Natural killer cell (primary cell): ENCODE results near the gene MFSD11. TPM values are rescaled to one million over a fixed set of nuclear protein-coding genes. Genes with fewer than 3 reads are reported as not detected.
A peak's percentile ranks its signal among the peaks of the same experiment; 100 is the strongest.

Source experiments
- ATAC-seq, 3 donors: fragments of 150-1000 bp in 2 of 3; fragments of 200-7000 bp in 1 of 3; cut with Tn5 transposase; 1 replicate in 1 of 3; 2 replicates in 2 of 3; pipeline ENCODE4 v1.10.0; 2021; ENCODE audit warnings: mild to moderate bottlenecking in 2 of 3, moderate library complexity in 2 of 3
- DNase-seq, 2 donors: peaks; one replicate each; pipeline versions ENCODE4 v3.0.0 to v3.0.0-alpha.2; 2013 to 2021; ENCODE audit warnings: mixed read lengths in 1 of 2
- H3K27ac ChIP-seq: one replicate; pipeline ENCODE4 v1.5.1; 2013; ENCODE audit warnings: mild to moderate bottlenecking, low read length
- H3K27me3 ChIP-seq: one replicate; pipeline ENCODE4 v1.6.1; 2013; ENCODE audit warnings: low read length; ENCODE audit not compliant: control insufficient read depth, insufficient read depth
- H3K36me3 ChIP-seq: one replicate; pipeline ENCODE4 v1.6.1; 2013; ENCODE audit warnings: low read length; ENCODE audit not compliant: control insufficient read depth, insufficient read depth
- H3K4me1 ChIP-seq: one replicate; pipeline ENCODE4 v1.6.1; 2013; ENCODE audit warnings: low read length; ENCODE audit not compliant: control insufficient read depth, insufficient read depth
- H3K4me3 ChIP-seq: one replicate; pipeline ENCODE4 v1.5.1; 2013; ENCODE audit warnings: low read length
- H3K9me3 ChIP-seq: one replicate; pipeline ENCODE4 v1.6.1; 2013; ENCODE audit warnings: low read length; ENCODE audit not compliant: control insufficient read depth, insufficient read depth
- H3K27ac Mint-ChIP-seq, 2 donors: one replicate each; pipeline ENCODE4 v1.8.0; 2022; ENCODE audit warnings: mild to moderate bottlenecking in 2 of 2, mixed read lengths in 2 of 2, moderate library complexity in 1 of 2
- H3K27me3 Mint-ChIP-seq, 2 donors: one replicate each; pipeline ENCODE4 v1.8.0; 2022; ENCODE audit warnings: low read depth in 2 of 2, mixed read lengths in 2 of 2
- H3K36me3 Mint-ChIP-seq: one replicate; pipeline ENCODE4 v1.8.0; 2022; ENCODE audit warnings: mixed read lengths
- H3K4me1 Mint-ChIP-seq, 2 donors: one replicate each; pipeline ENCODE4 v1.8.0; 2022; ENCODE audit warnings: mixed read lengths in 2 of 2
- H3K4me3 Mint-ChIP-seq: one replicate; pipeline ENCODE4 v1.8.0; 2022; ENCODE audit warnings: mild to moderate bottlenecking, moderate library complexity, mixed read lengths
- H3K9me3 Mint-ChIP-seq, 2 donors: one replicate each; pipeline ENCODE4 v1.8.0; 2022; ENCODE audit warnings: mixed read lengths in 2 of 2
- WGBS: methylation state at CpG from one replicate; pipeline ENCODE4 v1.1.7; 2013; ENCODE audit warnings: missing lambda C conversion rate; ENCODE audit not compliant: insufficient coverage; 5-methylcytosine and 5-hydroxymethylcytosine counted together
- intact Hi-C: fragments of 100-400 bp; cut with micrococcal nuclease; formaldehyde crosslinking; loops from one replicate; pipeline ENCODE4 v1.14.2; 2022
- total RNA-seq, 4 donors: library from RNA; stranded (reverse); fragments of 120-200 nt in 1 of 4; gene quantifications; one replicate each; pipeline versions ENCODE4 v1.2.3 to v1.2.4, GENCODE V29; 2013 to 2022
- TF ChIP-seq, protein P1 (sequence below): fragments of 200-600 bp; IDR thresholded peaks from one replicate; pipeline ENCODE4 v1.8.0; 2022; ENCODE audit warnings: antibody characterized with exemption

The MFSD11 gene
- total RNA-seq, 3 donors from 2014 or later (not counting 1 experiment from before 2014, with no cell fraction given), result 32.7 to 44.0 (median 33.9) TPM

- ATAC-seq, result peak; percentile 55 to 80 (median 62)
- no peak overlapping the region for H3K27ac Mint-ChIP-seq
- TF ChIP-seq, protein P1, sequence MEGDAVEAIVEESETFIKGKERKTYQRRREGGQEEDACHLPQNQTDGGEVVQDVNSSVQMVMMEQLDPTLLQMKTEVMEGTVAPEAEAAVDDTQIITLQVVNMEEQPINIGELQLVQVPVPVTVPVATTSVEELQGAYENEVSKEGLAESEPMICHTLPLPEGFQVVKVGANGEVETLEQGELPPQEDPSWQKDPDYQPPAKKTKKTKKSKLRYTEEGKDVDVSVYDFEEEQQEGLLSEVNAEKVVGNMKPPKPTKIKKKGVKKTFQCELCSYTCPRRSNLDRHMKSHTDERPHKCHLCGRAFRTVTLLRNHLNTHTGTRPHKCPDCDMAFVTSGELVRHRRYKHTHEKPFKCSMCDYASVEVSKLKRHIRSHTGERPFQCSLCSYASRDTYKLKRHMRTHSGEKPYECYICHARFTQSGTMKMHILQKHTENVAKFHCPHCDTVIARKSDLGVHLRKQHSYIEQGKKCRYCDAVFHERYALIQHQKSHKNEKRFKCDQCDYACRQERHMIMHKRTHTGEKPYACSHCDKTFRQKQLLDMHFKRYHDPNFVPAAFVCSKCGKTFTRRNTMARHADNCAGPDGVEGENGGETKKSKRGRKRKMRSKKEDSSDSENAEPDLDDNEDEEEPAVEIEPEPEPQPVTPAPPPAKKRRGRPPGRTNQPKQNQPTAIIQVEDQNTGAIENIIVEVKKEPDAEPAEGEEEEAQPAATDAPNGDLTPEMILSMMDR, result peak; percentile 35
Measured at GRCh38 chr17:76816590-76817135, 78.7 kb downstream of the MFSD11 start.

DNA sequence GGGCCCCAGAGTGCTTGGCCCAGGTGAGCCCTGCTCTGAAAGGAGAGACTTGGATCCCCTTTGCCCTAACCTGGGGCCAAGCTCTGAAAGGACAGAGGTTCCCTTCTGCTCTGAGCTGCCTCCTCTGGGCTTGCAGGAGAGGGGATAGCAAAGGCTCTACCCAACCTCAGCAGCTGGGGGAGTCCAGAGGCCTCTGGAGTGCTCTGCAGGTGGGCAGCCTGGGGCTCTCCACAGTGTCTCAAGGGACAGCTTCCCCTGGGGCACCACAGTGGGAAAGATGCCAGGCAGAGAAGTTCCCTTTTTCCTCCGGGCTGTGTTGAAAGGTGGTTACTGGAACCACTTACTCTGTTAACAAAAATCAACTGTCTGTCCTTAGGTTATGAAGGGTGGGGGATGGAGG, 82.1 kb downstream of the MFSD11 start:
- Mint-ChIP-seq H3K4me1 (peaks cover 6% of the 10 kb centered on the region in 2 donors), H3K27me3 (peaks cover 7% of the 10 kb centered on the region in 2 donors), H3K4me3 (no peak overlapping the region), H3K9me3 (no peaks in the 10 kb centered on the region), H3K36me3 (no peaks in the 10 kb centered on the region), H3K27ac (no peak overlapping the region)
- Histone ChIP-seq H3K36me3 (no peaks in the 10 kb centered on the region), H3K4me3 (no peak overlapping the region), H3K27ac (no peak overlapping the region), H3K27me3 (no peaks in the 10 kb centered on the region), H3K9me3 (no peaks in the 10 kb centered on the region), H3K4me1 (peaks cover 4% of the 10 kb centered on the region)
- WGBS, result 13% methylated on average over 1 of the region's 1 CpG
- DNase-seq (no peak), ATAC-seq (no peak)
- intact Hi-C loops, result no loop called here
- TF ChIP-seq, protein P1, result no peak

More at GRCh38 chr17:76816590-76817135, 78.7 kb downstream of the MFSD11 start:
- Histone ChIP-seq H3K27me3 (no peaks in the 10 kb centered on the region), H3K27ac (no peak overlapping the region), H3K9me3 (no peaks in the 10 kb centered on the region), H3K4me3 (no peak overlapping the region), H3K36me3 (no peaks in the 10 kb centered on the region), H3K4me1 (peaks cover 4% of the 10 kb centered on the region)
- H3K4me1 Mint-ChIP-seq, result peaks cover 6% of the 10 kb centered on the region in 2 donors
- H3K36me3 Mint-ChIP-seq, result no peaks in the 10 kb centered on the region
- H3K27me3 Mint-ChIP-seq, result peaks cover 4 to 7% of the 10 kb centered on the region in 2 donors
- WGBS, result 6% methylated on average over 8 of the region's 8 CpGs
- DNase-seq, result peak; percentile 27 to 80
- H3K9me3 Mint-ChIP-seq, result no peaks in the 10 kb centered on the region
- intact Hi-C loops, result no loop called here
- H3K4me3 Mint-ChIP-seq, result no peak overlapping the region

DNA sequence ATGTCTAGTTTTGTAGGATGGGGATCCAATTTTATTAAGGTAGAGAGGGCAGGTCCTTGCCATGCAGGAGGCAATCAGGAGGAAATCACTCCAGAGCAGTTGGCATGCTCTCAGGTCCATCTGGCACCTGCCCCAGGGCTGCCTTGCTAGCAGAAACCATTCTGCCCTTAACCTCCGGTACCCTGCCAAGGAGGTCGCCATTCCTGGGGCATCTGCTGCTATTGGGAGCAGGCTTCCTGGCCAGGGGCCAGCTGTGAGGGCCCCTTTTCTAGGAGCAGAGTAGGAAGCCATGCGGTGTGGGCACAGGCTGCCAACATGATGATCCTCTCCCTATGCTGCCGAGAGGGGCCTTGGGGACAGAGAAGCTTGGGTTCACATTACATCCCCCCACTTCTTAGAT, 82.6 kb downstream of the MFSD11 start:
- Mint-ChIP-seq H3K36me3 (no peaks in the 10 kb centered on the region), H3K4me1 (peaks cover 6% of the 10 kb centered on the region in 2 donors), H3K27ac (no peak overlapping the region), H3K27me3 (peaks cover 7% of the 10 kb centered on the region in 2 donors), H3K4me3 (no peak overlapping the region), H3K9me3 (no peaks in the 10 kb centered on the region)
- Histone ChIP-seq H3K36me3 (no peaks in the 10 kb centered on the region), H3K27me3 (no peaks in the 10 kb centered on the region), H3K9me3 (no peaks in the 10 kb centered on the region), H3K4me1 (peaks cover 4% of the 10 kb centered on the region), H3K27ac (no peak overlapping the region), H3K4me3 (no peak overlapping the region)
- TF ChIP-seq, protein P1, result no peak
- ATAC-seq (no peak), DNase-seq (no peak)
- 86% methylated on average over 4 of the region's 4 CpGs for WGBS
- intact Hi-C loops, result no loop called here

DNA sequence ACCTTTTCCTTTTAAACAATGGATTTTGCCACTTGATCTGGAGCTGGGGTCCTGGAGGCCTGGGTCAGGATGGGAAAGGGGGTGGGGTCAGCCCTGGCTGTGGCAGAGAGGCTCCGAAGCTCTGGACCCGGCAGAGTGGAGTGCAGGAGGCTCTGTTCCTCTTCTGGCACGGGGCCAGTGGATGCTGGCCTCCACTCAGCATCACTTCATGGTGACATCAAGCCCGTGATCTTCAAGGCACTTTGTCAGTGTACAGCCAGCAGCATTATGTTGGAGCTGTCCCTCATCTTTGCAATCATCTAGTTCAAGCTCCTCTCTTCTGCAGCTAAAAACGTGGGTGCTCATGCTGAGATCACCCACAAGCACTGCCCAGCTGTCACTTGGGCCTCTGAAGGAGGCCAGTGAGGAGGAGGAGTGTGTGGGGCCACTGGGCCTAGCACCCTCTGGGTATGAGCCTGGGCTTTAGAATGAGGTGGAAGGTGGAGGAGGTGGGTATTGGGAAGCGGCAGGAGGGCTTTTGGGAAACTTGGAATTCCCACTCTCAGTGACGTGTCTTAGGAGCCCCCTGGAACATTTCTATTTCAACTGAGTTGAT, 84.4 kb downstream of the MFSD11 start:
- no peaks in the 10 kb centered on the region for H3K36me3 ChIP-seq
- H3K4me1 ChIP-seq, result no peaks in the 10 kb centered on the region
- H3K27me3 ChIP-seq, result no peaks in the 10 kb centered on the region
- H3K27me3 Mint-ChIP-seq, result peaks cover 0 to 11% of the 10 kb centered on the region in 2 donors
- H3K9me3 ChIP-seq, result no peaks in the 10 kb centered on the region
- intact Hi-C loops, result no loop called here
- peaks cover 0 to 5% of the 10 kb centered on the region in 2 donors for H3K4me1 Mint-ChIP-seq
- WGBS, result 85% methylated on average over 7 of the region's 7 CpGs
- no peak overlapping the region for H3K4me3 ChIP-seq
- no peak for DNase-seq
- no peak for ATAC-seq
- H3K27ac ChIP-seq, result no peak overlapping the region
- H3K4me3 Mint-ChIP-seq, result no peak overlapping the region
- H3K9me3 Mint-ChIP-seq, result no peaks in the 10 kb centered on the region
- H3K27ac Mint-ChIP-seq, result no peak overlapping the region
- H3K36me3 Mint-ChIP-seq, result no peaks in the 10 kb centered on the region
- TF ChIP-seq, protein P1, result no peak
